Measurements from ENCODE around the gene DCUN1D4.

DCUN1D4 gene

GRCh38 chr4:51855751-51856150 lies 12.8 kb downstream of the DCUN1D4 start:
- no peak overlapping the region for H3K27ac ChIP-seq
- TF ChIP-seq, protein P1, sequence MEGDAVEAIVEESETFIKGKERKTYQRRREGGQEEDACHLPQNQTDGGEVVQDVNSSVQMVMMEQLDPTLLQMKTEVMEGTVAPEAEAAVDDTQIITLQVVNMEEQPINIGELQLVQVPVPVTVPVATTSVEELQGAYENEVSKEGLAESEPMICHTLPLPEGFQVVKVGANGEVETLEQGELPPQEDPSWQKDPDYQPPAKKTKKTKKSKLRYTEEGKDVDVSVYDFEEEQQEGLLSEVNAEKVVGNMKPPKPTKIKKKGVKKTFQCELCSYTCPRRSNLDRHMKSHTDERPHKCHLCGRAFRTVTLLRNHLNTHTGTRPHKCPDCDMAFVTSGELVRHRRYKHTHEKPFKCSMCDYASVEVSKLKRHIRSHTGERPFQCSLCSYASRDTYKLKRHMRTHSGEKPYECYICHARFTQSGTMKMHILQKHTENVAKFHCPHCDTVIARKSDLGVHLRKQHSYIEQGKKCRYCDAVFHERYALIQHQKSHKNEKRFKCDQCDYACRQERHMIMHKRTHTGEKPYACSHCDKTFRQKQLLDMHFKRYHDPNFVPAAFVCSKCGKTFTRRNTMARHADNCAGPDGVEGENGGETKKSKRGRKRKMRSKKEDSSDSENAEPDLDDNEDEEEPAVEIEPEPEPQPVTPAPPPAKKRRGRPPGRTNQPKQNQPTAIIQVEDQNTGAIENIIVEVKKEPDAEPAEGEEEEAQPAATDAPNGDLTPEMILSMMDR (conservative IDR thresholded peaks at IDR 0.05), result no peak

DNA sequence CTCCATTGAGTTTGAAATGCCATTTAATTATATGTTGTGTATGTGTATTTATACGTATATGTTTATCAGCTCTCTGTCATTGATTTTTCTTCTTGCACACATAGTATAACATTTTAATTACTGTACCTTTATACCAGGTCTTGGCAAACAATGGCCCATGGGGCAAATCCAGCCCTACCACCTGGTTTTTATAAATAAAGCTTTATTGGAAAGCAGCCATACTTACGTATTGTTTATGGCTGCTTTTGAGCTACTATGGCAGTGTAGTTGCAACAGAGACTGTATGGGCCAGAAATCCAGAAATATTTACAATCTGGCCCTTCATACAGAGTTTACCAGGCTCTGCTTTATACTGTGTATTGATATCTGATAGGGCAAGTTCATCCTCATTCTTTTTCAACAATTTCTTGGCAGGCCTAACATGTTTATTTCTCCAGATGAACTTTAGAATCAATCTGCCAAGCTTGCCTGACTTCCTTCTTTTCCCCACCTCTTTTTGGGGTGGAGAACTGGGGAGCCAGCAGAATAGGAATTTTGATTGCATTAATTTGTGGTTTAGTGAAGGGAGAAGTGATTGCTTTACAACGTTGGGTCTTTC lies 15.8 kb downstream of the DCUN1D4 start:
- TF ChIP-seq, protein P1 (conservative IDR thresholded peaks at IDR 0.05), result no peak

GRCh38 chr4:51859476-51860031 lies 16.6 kb downstream of the DCUN1D4 start:
- no peak overlapping the region for H3K27ac ChIP-seq

More for the DNA sequence above, 15.8 kb downstream of the DCUN1D4 start:
- H3K27ac ChIP-seq, result peak overlapping the region; percentile 42

GRCh38 chr4:51862199-51862598 lies 19.2 kb downstream of the DCUN1D4 start:
- no peak overlapping the region for H3K27ac ChIP-seq
- TF ChIP-seq, protein P1 (conservative IDR thresholded peaks at IDR 0.05), result no peak

More at GRCh38 chr4:51859476-51860031, 16.6 kb downstream of the DCUN1D4 start:
- TF ChIP-seq, protein P1 (conservative IDR thresholded peaks at IDR 0.05), result no peak

- H3K27ac ChIP-seq, result no peak overlapping the region
- TF ChIP-seq, protein P1 (conservative IDR thresholded peaks at IDR 0.05), result no peak
These were observed 19.8 kb downstream of the DCUN1D4 start for GRCh38 chr4:51862781-51863180.

DNA sequence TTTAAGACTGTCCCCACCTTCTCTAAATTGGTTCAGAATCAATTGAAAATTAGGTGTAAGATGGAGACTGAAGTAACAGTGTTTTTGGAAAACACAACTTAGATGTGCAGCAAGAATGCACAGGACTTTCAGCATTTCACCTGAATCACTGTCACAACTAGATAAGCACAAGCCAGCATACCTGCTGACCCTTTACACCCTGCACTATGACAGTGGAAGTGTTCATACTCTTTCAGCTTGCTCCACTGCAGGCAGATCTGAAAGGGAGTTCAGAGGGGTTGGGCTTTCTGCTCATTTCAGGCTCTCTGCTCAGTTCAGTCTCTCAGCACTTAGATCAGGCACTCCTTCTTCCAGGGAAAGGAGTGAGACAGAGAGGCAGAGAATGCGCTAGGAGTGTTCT lies 22.8 kb downstream of the DCUN1D4 start:
- TF ChIP-seq, protein P1 (conservative IDR thresholded peaks at IDR 0.05), result no peak
- no peak overlapping the region for H3K27ac ChIP-seq

DNA sequence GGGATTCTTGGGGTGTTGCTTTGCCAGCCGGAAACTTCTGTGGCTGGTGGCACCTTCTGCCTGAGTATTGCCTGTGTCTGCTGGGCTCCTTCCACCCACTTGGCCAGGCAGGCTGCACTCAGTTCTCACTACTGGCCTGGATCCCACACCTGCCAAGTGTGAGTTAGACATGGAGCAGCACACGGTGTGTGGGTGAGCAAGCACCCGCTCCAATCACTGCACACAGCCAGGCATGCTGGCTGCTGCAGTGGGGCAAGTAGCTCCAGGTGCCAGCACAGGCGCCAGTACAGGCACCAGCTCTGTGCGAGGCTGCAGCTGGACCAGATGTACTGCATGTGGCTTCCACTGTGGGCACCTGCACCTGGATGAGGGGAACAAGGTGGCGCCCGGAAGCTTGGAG lies 23.9 kb downstream of the DCUN1D4 start:
- H3K27ac ChIP-seq, result no peak overlapping the region
- TF ChIP-seq, protein P1 (conservative IDR thresholded peaks at IDR 0.05), result no peak

Measured in VCaP (cell line).